Hepatocyte (in vitro differentiated cells): ENCODE results near the gene PIGT. TPM values are rescaled to one million over a fixed set of nuclear protein-coding genes. Genes with fewer than 3 reads are reported as not detected.
A peak's percentile ranks its signal among the peaks of the same experiment; 100 is the strongest.

Experiments
- DNase-seq: peaks from one replicate; pipeline ENCODE4 v3.0.0-alpha.2; 2016; ENCODE audit warnings: low spot score
- H2AFZ ChIP-seq: fragments of 200-600 bp; sonication (generic); 2 replicates; pipeline ENCODE4 v1.6.0; 2016; ENCODE audit warnings: antibody characterized with exemption, mild to moderate bottlenecking
- H3K27ac ChIP-seq: fragments of 200-600 bp; sonication (generic); 2 replicates; pipeline ENCODE4 v1.5.1; 2016; ENCODE audit warnings: mild to moderate bottlenecking
- H3K27me3 ChIP-seq: fragments of 200-600 bp; sonication (generic); 2 replicates; pipeline ENCODE4 v1.6.1; 2016
- H3K36me3 ChIP-seq: fragments of 200-600 bp; sonication (generic); replicated peaks from 2 replicates; pipeline ENCODE4 v1.5.1; 2016; ENCODE audit warnings: low read depth; ENCODE audit not compliant: insufficient read depth
- H3K4me1 ChIP-seq: fragments of 200-600 bp; sonication (generic); 2 replicates; pipeline ENCODE4 v1.5.1; 2016; ENCODE audit warnings: mild to moderate bottlenecking, moderate library complexity; ENCODE audit not compliant: insufficient read depth
- H3K4me2 ChIP-seq: fragments of 200-600 bp; sonication (generic); 2 replicates; pipeline ENCODE4 v1.6.0; 2016
- H3K4me3 ChIP-seq: fragments of 200-600 bp; sonication (generic); 2 replicates; pipeline ENCODE4 v1.5.1; 2016; ENCODE audit warnings: mild to moderate bottlenecking
- H3K79me2 ChIP-seq: fragments of 200-600 bp; sonication (generic); 2 replicates; pipeline ENCODE4 v1.6.0; 2017; ENCODE audit warnings: mild to moderate bottlenecking
- H3K9me2 ChIP-seq: fragments of 200-600 bp; sonication (generic); replicated peaks from 2 replicates; pipeline ENCODE4 v1.6.0; 2017; ENCODE audit warnings: mild to moderate bottlenecking; ENCODE audit not compliant: insufficient read depth
- H3K9me3 ChIP-seq: fragments of 200-600 bp; sonication (generic); 2 replicates; pipeline ENCODE4 v1.5.1; 2016; ENCODE audit warnings: low read depth, mild to moderate bottlenecking
- H4K20me1 ChIP-seq: fragments of 200-600 bp; sonication (generic); 2 replicates; pipeline ENCODE4 v1.6.0; 2016; ENCODE audit warnings: mild to moderate bottlenecking; ENCODE audit not compliant: insufficient read depth, poor library complexity, severe bottlenecking
- CTCF ChIP-seq: fragments of 200-600 bp; sonication (generic); IDR thresholded peaks from 2 replicates; pipeline ENCODE4 v1.5.1; 2016; ENCODE audit warnings: antibody characterized with exemption, mild to moderate bottlenecking; ENCODE audit not compliant: poor library complexity
- EZH2 ChIP-seq: fragments of 200-600 bp; sonication (generic); IDR thresholded peaks from 2 replicates; pipeline ENCODE4 v1.6.1; 2016; ENCODE audit warnings: antibody characterized with exemption, mild to moderate bottlenecking, borderline replicate concordance
- EZH2phosphoT487 ChIP-seq: fragments of 200-600 bp; sonication (generic); IDR thresholded peaks from one replicate; pipeline ENCODE4 v1.6.1; 2018; ENCODE audit warnings: antibody characterized with exemption, mild to moderate bottlenecking, low read depth, moderate library complexity; ENCODE audit not compliant: unreplicated experiment, severe bottlenecking
- WGBS: methylation state at CpG from one replicate; pipeline ENCODE4 v1.1.6; 2016; ENCODE audit warnings: low lambda C conversion rate; ENCODE audit errors: missing lambda C conversion rate; 5-methylcytosine and 5-hydroxymethylcytosine counted together
- polyA plus RNA-seq: library from polyadenylated mRNA; unstranded; fragments of >200 nt; fragmentation: Nextera tagmentation; extraction: Ambion mirVana; gene quantifications from 2 replicates; pipeline ENCODE4 v1.2.1, GENCODE V29; 2016
- total RNA-seq: library from RNA; depleted of rRNA; stranded (reverse); fragments of >200 nt; gene quantifications from 2 replicates; pipeline ENCODE4 v1.2.3, GENCODE V29; 2014

Gene PIGT
- total and polyA plus RNA-seq, 2 experiments from 2014 or later = 67.1 to 163 TPM

- 94% methylated on average over 21 of the region's 21 CpGs for WGBS
- Histone ChIP-seq H3K4me3 (peak within 1 kb of the TSS; percentile 94), H3K4me1 (peaks cover 6% of the 10 kb centered on the region), H3K9me3 (no peaks in the 10 kb centered on the region), H3K4me2 (peak within 1 kb of the TSS; percentile 100), H3K9me2 (no peaks in the 10 kb centered on the region), H2AFZ (peak within 1 kb of the TSS; percentile 96), H4K20me1 (no peaks in the 10 kb centered on the region), H3K27me3 (peaks cover 16% of the 10 kb centered on the region), H3K36me3 (no peaks in the 10 kb centered on the region), H3K79me2 (no peaks in the 10 kb centered on the region), H3K27ac (no peak within 1 kb of the TSS)
- no peak for DNase-seq
- TF ChIP-seq EZH2 = no peak
- no peak for TF ChIP-seq EZH2phosphoT487
- TF ChIP-seq CTCF = no peak
Observed at GRCh38 chr20:45407783-45408645, 7.9 kb upstream of the PIGT start, which contains the start of gene DBNDD2. Gene DBNDD2, plus strand, starts transcription at chr20:45408289. Its CDS starts 179 bp downstream, at chr20:45408468.

- no peaks in the 10 kb centered on the region for H4K20me1 ChIP-seq
- 92% methylated on average over 7 of the region's 7 CpGs for WGBS
- no peaks in the 10 kb centered on the region for H3K9me3 ChIP-seq
- H3K4me3 ChIP-seq = no peak overlapping the region
- TF ChIP-seq EZH2 = no peak
- no peak for TF ChIP-seq CTCF
- no peak for TF ChIP-seq EZH2phosphoT487
- no peak overlapping the region for H3K4me2 ChIP-seq
- H2AFZ ChIP-seq = no peak overlapping the region
- no peaks in the 10 kb centered on the region for H3K9me2 ChIP-seq
- H3K27ac ChIP-seq = no peak overlapping the region
- H3K36me3 ChIP-seq = no peaks in the 10 kb centered on the region
- H3K79me2 ChIP-seq = no peaks in the 10 kb centered on the region
- H3K27me3 ChIP-seq = peaks cover 16% of the 10 kb centered on the region
- peaks cover 6% of the 10 kb centered on the region for H3K4me1 ChIP-seq
- DNase-seq = no peak
Observed at GRCh38 chr20:45408646-45409213, 7.2 kb upstream of the PIGT start.

- DNase-seq = no peak
- TF ChIP-seq EZH2 = no peak
- Histone ChIP-seq H4K20me1 (no peaks in the 10 kb centered on the region), H3K27ac (no peak overlapping the region), H3K9me2 (no peaks in the 10 kb centered on the region), H3K4me3 (no peak overlapping the region), H2AFZ (no peak overlapping the region), H3K79me2 (no peaks in the 10 kb centered on the region), H3K4me1 (peaks cover 6% of the 10 kb centered on the region), H3K4me2 (no peak overlapping the region), H3K9me3 (no peaks in the 10 kb centered on the region), H3K27me3 (peaks cover 13% of the 10 kb centered on the region), H3K36me3 (no peaks in the 10 kb centered on the region)
- WGBS = 95% methylated on average over 7 of the region's 7 CpGs
Observed at GRCh38 chr20:45409521-45410272, 6.2 kb upstream of the PIGT start.

- H3K4me1 ChIP-seq = peaks cover 5% of the 10 kb centered on the region
- H3K27me3 ChIP-seq = peaks cover 8% of the 10 kb centered on the region
- TF ChIP-seq EZH2phosphoT487 = no peak
- TF ChIP-seq EZH2 = no peak
- no peak for TF ChIP-seq CTCF
- no peak overlapping the region for H2AFZ ChIP-seq
- no peaks in the 10 kb centered on the region for H3K79me2 ChIP-seq
- H3K36me3 ChIP-seq = no peaks in the 10 kb centered on the region
- no peak overlapping the region for H3K4me3 ChIP-seq
- H3K9me3 ChIP-seq = no peaks in the 10 kb centered on the region
- no peaks in the 10 kb centered on the region for H4K20me1 ChIP-seq
- 61% methylated on average over 8 of the region's 8 CpGs for WGBS
- H3K4me2 ChIP-seq = no peak overlapping the region
- H3K27ac ChIP-seq = peak overlapping the region; percentile 24
- DNase-seq = no peak
- H3K9me2 ChIP-seq = no peaks in the 10 kb centered on the region
Observed at GRCh38 chr20:45410887-45411286, 5.1 kb upstream of the PIGT start.
